GM12801 (cell line): ENCODE measurements around the gene PSTPIP2.

Source experiments
- TF ChIP-seq, protein P1 (sequence below): IDR thresholded peaks from one replicate; pipeline ENCODE4 v1.5.1; 2011; ENCODE audit warnings: control low read depth; ENCODE audit not compliant: insufficient read length; ENCODE audit errors: extremely low read depth

Gene PSTPIP2

DNA sequence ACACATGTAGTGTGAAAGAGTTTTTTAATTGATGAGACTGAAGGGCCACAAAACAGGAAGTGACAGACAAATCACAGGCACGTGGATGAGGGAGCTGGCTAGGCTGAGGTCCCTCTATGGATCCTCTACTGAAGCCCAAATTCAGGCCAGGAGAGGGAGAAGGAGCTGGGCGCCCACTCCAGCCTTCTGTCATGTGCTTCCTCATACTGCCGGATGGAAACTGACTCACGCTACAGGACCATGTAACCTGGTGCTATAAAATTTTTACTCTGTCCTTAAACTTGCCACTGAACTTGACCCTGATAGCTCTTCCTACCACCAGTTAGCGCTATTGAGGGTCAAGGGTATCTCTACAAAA is 31.3 kb downstream of the PSTPIP2 start:
- TF ChIP-seq, protein P1, sequence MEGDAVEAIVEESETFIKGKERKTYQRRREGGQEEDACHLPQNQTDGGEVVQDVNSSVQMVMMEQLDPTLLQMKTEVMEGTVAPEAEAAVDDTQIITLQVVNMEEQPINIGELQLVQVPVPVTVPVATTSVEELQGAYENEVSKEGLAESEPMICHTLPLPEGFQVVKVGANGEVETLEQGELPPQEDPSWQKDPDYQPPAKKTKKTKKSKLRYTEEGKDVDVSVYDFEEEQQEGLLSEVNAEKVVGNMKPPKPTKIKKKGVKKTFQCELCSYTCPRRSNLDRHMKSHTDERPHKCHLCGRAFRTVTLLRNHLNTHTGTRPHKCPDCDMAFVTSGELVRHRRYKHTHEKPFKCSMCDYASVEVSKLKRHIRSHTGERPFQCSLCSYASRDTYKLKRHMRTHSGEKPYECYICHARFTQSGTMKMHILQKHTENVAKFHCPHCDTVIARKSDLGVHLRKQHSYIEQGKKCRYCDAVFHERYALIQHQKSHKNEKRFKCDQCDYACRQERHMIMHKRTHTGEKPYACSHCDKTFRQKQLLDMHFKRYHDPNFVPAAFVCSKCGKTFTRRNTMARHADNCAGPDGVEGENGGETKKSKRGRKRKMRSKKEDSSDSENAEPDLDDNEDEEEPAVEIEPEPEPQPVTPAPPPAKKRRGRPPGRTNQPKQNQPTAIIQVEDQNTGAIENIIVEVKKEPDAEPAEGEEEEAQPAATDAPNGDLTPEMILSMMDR, result no peak

DNA sequence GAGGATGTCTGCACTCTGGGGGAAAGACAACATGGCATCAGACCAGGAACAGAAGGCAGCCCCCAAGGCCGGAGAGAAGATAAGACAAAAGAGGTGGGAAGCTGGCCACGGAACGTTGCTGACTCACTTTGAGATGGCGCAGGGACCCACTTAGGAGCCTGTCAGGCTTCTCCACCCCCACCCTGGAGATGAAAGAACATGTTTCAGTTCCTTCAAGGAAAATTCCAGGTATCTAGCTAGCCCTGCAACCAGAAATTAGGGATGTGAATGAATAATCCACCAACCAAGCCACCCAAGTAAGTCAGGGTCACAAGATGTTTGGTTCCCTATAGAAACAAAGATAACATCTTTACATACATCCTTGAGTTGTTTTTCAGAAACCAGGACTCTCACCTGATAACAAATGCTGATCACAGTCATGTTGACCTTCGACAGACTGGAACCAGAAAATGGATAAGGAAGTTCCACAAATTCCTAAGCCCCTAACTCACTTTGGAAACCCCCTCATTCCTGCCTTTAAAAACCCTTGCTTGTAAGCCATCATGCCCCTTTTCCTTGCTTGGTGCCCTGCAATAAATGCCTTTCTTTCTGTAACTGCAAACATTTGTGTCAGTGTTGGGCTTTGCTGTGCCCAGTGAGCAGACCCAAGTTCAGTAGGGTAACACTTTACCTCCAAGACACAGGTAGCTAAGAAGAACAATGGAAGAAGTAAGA is 31.9 kb downstream of the PSTPIP2 start:
- TF ChIP-seq, protein P1, result no peak

- TF ChIP-seq, protein P1, result no peak
Measured at GRCh38 chr18:46037512-46038305, 34.4 kb downstream of the PSTPIP2 start.

GRCh38 chr18:46035696-46036680 is 36.1 kb downstream of the PSTPIP2 start:
- TF ChIP-seq, protein P1, result no peak

DNA sequence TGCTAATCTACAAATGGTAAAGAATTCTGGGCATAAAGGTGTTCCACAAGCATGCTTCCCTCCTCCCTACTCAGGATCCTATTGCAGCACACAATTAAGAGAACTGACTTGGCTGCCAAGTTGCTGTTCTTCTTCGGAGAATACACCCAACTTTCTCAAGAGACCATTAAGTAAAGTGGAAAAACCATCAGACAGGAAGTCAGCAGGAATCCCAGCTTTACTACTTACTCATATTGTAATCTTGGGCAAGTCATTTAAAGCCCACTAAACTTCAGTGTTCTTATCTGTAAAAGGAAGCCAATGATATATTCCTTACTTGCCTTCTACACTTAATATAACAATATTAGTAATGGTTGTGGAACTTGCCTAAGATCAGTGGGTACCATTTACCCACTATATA is 37.8 kb downstream of the PSTPIP2 start:
- TF ChIP-seq, protein P1, result no peak

DNA sequence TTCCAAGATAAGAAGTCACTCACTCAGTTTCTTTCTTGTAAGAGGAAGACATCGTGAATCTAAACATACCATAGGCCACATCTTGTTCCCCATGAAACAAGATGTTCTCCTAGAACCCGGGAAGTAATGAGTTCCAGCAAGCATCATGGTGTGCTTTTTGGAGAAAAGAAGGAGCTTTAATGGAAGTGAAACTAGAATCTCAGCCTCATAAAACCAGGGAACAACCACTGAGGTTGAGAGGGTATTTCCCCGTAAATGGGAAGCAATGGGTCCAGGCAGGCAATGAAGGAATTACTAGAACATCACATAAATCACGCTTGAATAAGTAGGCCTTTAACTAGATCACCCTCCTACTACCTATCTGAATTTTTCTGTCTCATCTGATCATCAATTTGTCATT is 40.3 kb downstream of the PSTPIP2 start:
- TF ChIP-seq, protein P1, result no peak

- TF ChIP-seq, protein P1, result no peak
Measured at GRCh38 chr18:46028536-46028891, 43.5 kb downstream of the PSTPIP2 start.
